Measurements from ENCODE around the gene LINGO4.

GRCh38 chr1:151798571-151798970, 6.6 kb downstream of the LINGO4 start:
- TF ChIP-seq EP300 (IDR thresholded peaks at IDR 0.05; ENCODE audit: low read depth in 2 of 2, low read length in 2 of 2) (no peak), EP300 (CRISPR knock-in tag; IDR thresholded peaks at IDR 0.05; ENCODE audit: borderline replicate concordance) (no peak), HDAC6 (IDR thresholded peaks at IDR 0.05; ENCODE audit: low read depth, low read length) (no peak), CTCF (CRISPR knock-in tag; IDR thresholded peaks at IDR 0.05) (no peak), ZBTB21 (CRISPR knock-in tag; IDR thresholded peaks at IDR 0.05) (no peak), CAMTA2 (CRISPR knock-in tag; IDR thresholded peaks at IDR 0.05; ENCODE audit: borderline replicate concordance) (no peak), TCF7 (IDR thresholded peaks at IDR 0.05; ENCODE audit: low read depth) (no peak), SRY (CRISPR knock-in tag; IDR thresholded peaks at IDR 0.05) (no peak), ATF3 (CRISPR knock-in tag; IDR thresholded peaks at IDR 0.05) (no peak)

Data from HepG2 (cell line).